Vagina (tissue), 2 donors: ENCODE results near the gene DUOXA2. TPM values are rescaled to one million over a fixed set of nuclear protein-coding genes. Genes with fewer than 3 reads are reported as not detected.

ENCODE experiments used
- DNase-seq, 2 donors: peaks; one replicate each; pipeline ENCODE4 v3.0.0-alpha.2; 2017; ENCODE audit errors: extremely low spot score in 2 of 2
- H3K27ac ChIP-seq: fragments of 200-600 bp; sonication (generic); one replicate; pipeline ENCODE4 v1.5.1; 2019
- H3K27me3 ChIP-seq: fragments of 200-600 bp; sonication (generic); one replicate; pipeline ENCODE4 v1.5.1; 2019
- H3K36me3 ChIP-seq, 2 donors: fragments of 200-600 bp; sonication (generic); one replicate each; pipeline ENCODE4 v1.5.1; 2017 to 2019
- H3K4me1 ChIP-seq: fragments of 200-600 bp; sonication (generic); one replicate; pipeline ENCODE4 v1.5.1; 2019
- H3K4me3 ChIP-seq, 2 donors: fragments of 200-600 bp; sonication (generic); 1 replicate in 1 of 2; 2 replicates in 1 of 2; pipeline ENCODE4 v1.5.1; 2016 to 2019
- H3K9me3 ChIP-seq: fragments of 200-600 bp; sonication (generic); one replicate; pipeline ENCODE4 v1.5.1; 2019
- POLR2A ChIP-seq, 2 donors: fragments of 450-650 bp; IDR thresholded peaks; one replicate each; pipeline ENCODE4 v1.6.1; 2017; ENCODE audit warnings: antibody characterized with exemption in 2 of 2, mild to moderate bottlenecking in 2 of 2, moderate library complexity in 2 of 2
- POLR2AphosphoS5 ChIP-seq, 2 donors: sonication (generic); formaldehyde crosslinking; IDR thresholded peaks; one replicate each; pipeline ENCODE4 v1.9.0; 2017; ENCODE audit warnings: antibody characterized with exemption in 2 of 2, mild to moderate bottlenecking in 2 of 2, low read depth in 1 of 2; ENCODE audit not compliant: insufficient read depth in 1 of 2
- intact Hi-C: fragments of 100-400 bp; cut with DNase I; formaldehyde crosslinking; loops from one replicate; pipeline ENCODE4 v1.15.1; 2023
- total RNA-seq: library from RNA; depleted of rRNA; stranded (reverse); fragments of >200 nt; gene quantifications from one replicate; pipeline ENCODE4 v1.2.3, GENCODE V29; 2016
- TF ChIP-seq, protein P1 (sequence below), 3 experiments: fragments of 450-650 bp in 2 of 3; fragments of 200-600 bp in 1 of 3; sonication (generic) in 1 of 3; IDR thresholded peaks; one replicate each; pipeline ENCODE4 v1.5.1; 2017 to 2019; ENCODE audit warnings: antibody characterized with exemption in 3 of 3, mild to moderate bottlenecking in 2 of 3, moderate library complexity in 2 of 3

DUOXA2 gene
- total RNA-seq, 1 donor from 2014 or later, result 1.5 TPM

DNA sequence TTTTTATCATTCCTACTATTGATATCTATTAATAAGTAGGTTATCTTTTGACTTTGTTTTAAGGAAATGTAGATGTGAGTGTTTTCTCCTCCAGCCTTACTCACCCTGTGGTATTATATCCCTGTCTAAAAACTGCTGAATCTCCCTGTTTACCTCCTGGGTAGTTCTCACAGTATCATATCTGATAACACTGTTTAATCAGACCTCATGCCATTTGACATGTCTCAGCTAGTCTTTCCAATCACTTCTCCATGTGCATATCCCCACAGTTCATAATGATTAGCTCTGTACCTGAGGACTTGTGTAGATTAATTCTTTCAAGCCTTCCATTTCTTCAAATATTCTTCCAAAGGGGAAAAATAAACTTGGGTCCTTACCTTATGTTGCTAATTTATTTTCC lies 30.9 kb upstream of the DUOXA2 start:
- H3K27ac ChIP-seq, result no peak overlapping the region
- TF ChIP-seq POLR2A (IDR thresholded peaks at IDR 0.05), result no peak
- TF ChIP-seq, protein P1, sequence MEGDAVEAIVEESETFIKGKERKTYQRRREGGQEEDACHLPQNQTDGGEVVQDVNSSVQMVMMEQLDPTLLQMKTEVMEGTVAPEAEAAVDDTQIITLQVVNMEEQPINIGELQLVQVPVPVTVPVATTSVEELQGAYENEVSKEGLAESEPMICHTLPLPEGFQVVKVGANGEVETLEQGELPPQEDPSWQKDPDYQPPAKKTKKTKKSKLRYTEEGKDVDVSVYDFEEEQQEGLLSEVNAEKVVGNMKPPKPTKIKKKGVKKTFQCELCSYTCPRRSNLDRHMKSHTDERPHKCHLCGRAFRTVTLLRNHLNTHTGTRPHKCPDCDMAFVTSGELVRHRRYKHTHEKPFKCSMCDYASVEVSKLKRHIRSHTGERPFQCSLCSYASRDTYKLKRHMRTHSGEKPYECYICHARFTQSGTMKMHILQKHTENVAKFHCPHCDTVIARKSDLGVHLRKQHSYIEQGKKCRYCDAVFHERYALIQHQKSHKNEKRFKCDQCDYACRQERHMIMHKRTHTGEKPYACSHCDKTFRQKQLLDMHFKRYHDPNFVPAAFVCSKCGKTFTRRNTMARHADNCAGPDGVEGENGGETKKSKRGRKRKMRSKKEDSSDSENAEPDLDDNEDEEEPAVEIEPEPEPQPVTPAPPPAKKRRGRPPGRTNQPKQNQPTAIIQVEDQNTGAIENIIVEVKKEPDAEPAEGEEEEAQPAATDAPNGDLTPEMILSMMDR (IDR thresholded peaks at IDR 0.05), result no peak
- no peak for TF ChIP-seq POLR2AphosphoS5 (IDR thresholded peaks at IDR 0.05; ENCODE audit: insufficient read depth in 1 of 2, low read depth in 1 of 2)
- no peak overlapping the region for H3K4me3 ChIP-seq
- no peaks in the 10 kb centered on the region for H3K27me3 ChIP-seq
- no peak for DNase-seq
- H3K4me1 ChIP-seq, result no peaks in the 10 kb centered on the region
- H3K9me3 ChIP-seq, result no peaks in the 10 kb centered on the region
- no peaks in the 10 kb centered on the region for H3K36me3 ChIP-seq
- intact Hi-C loops, result no loop called here

DNA sequence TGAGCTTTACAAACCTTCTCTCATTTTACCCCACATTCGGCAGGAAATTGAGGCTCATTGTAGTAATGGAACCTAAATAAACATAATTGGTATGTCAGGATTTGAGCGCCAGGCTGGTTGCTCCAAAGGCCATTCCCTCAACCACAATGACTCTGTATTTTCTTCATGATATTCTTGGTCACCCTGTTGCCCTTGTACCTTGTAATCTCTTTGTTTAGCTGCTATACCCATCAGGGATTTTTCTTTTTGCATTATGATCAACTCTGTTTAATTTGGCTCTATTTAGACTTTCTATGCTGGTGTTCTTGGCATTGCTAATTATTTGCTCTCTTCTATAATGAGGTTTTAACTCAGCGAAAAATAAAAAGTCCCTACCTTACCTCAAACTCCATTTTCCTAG lies 30.0 kb upstream of the DUOXA2 start:
- intact Hi-C loops, result no loop called here
- no peaks in the 10 kb centered on the region for H3K9me3 ChIP-seq
- no peak for TF ChIP-seq POLR2AphosphoS5 (IDR thresholded peaks at IDR 0.05; ENCODE audit: insufficient read depth in 1 of 2, low read depth in 1 of 2)
- TF ChIP-seq, protein P1 (IDR thresholded peaks at IDR 0.05), result no peak
- TF ChIP-seq POLR2A (IDR thresholded peaks at IDR 0.05), result no peak
- H3K27me3 ChIP-seq, result no peaks in the 10 kb centered on the region
- no peak overlapping the region for H3K27ac ChIP-seq
- H3K36me3 ChIP-seq, result no peaks in the 10 kb centered on the region
- no peaks in the 10 kb centered on the region for H3K4me1 ChIP-seq
- no peak for DNase-seq
- no peak overlapping the region for H3K4me3 ChIP-seq

DNA sequence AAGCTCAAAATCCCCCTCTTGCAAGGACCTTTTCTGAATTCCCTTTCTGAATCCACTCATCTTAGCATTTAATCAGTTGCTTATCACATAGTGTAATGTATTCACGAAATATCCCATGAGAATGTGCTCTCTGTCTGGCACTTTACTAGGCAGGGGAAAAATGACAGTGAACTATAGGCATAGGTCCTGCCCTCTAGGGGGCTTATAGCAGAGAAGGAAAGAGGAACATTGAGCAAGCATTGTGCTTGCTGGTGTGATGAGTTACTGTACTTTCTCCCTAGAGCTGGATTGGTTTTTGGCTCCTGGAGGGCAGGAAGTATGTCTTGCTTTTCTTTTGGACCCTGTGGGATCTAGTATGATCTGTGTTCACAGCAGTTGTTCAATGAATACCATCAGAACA lies 26.6 kb upstream of the DUOXA2 start:
- Histone ChIP-seq H3K4me3 (no peak overlapping the region), H3K27me3 (no peaks in the 10 kb centered on the region), H3K9me3 (no peaks in the 10 kb centered on the region), H3K36me3 (no peaks in the 10 kb centered on the region), H3K27ac (no peak overlapping the region), H3K4me1 (no peaks in the 10 kb centered on the region)
- TF ChIP-seq, protein P1 (IDR thresholded peaks at IDR 0.05), result no peak
- TF ChIP-seq POLR2A (IDR thresholded peaks at IDR 0.05) (no peak), POLR2AphosphoS5 (IDR thresholded peaks at IDR 0.05; ENCODE audit: insufficient read depth in 1 of 2, low read depth in 1 of 2) (no peak)
- intact Hi-C loops, result no loop called here
- DNase-seq, result no peak

DNA sequence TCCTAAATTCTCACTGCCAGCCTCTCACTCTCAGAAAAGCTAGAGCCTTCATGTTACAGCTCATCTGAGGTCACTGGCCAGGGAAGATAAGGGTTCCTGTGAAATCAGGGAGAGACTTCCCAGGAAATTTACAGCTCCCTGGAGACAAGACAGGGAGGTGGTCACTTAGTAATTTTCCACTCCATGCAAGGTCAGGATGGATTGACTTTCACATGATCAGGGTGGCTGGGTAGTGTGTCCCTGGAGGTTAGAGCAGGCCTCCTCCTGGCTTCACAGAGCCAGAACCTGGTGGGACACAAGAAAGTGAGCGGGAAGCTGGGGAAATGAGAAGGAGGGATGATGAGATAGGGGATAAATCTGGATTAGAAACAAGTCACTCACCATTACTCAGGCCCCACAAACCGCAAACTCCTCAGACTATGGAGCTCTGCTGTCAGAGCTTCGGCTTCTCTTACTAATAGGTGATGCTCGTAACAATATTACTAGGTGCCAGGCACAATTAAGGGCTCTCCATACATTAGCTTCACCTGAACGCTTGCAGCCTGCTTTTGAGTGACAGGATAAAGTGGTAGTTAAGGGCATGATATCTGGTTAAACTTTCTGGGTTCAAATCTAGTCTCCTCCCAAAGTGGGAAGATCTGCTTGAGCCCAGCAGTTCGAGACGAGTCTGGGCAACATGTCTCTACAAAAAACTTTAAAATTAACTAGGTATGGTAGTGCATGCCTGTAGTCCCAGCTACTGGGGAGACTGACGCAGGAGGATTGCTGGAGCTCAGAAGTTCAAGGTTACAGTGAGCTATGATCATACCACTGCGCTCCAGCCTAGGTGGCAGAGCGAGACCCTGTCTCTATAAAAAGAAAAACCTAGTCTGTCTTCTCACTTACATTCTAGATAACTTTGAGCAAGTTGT lies 25.1 kb upstream of the DUOXA2 start:
- no peaks in the 10 kb centered on the region for H3K27me3 ChIP-seq
- no peaks in the 10 kb centered on the region for H3K4me1 ChIP-seq
- H3K36me3 ChIP-seq, result no peaks in the 10 kb centered on the region
- DNase-seq, result no peak
- intact Hi-C loops, result no loop called here
- no peak overlapping the region for H3K4me3 ChIP-seq
- TF ChIP-seq POLR2AphosphoS5 (IDR thresholded peaks at IDR 0.05; ENCODE audit: insufficient read depth in 1 of 2, low read depth in 1 of 2) (no peak), POLR2A (IDR thresholded peaks at IDR 0.05) (no peak)
- TF ChIP-seq, protein P1 (IDR thresholded peaks at IDR 0.05), result no peak
- H3K27ac ChIP-seq, result no peak overlapping the region
- no peaks in the 10 kb centered on the region for H3K9me3 ChIP-seq

DNA sequence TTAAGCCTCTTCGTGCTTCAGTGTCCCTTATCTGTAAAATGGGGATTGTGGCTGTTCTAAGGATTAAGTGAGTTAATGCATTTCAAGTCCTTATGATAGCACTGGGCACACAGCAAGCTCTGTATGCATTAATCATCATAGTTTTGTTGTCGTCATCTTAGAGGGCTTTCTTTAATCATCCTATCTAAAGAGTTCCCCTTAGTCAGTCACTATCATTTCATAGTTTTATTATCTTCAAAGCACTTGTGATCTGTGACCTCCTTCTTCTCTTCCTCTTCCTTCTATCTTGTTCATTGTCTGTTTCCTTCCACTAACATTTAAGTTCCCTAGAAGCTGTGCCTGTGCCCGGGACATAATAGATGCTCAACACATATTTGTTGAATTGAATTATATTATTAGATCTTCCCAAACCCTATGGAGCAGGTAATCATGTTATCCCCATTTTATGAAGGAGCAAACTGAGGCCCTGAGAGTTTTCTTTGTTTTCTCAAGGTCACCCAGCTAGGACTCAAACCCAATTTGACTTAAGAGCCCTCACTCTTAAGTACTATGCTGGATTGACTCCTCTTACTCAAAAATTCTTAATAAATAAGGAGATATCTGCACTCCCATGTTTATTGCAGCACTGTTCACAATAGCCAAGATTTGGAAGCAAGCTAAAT lies 24.3 kb upstream of the DUOXA2 start:
- H3K27ac ChIP-seq, result no peak overlapping the region
- no peaks in the 10 kb centered on the region for H3K27me3 ChIP-seq
- TF ChIP-seq POLR2A (IDR thresholded peaks at IDR 0.05), result no peak
- no peak for TF ChIP-seq POLR2AphosphoS5 (IDR thresholded peaks at IDR 0.05; ENCODE audit: insufficient read depth in 1 of 2, low read depth in 1 of 2)
- TF ChIP-seq, protein P1 (IDR thresholded peaks at IDR 0.05), result no peak
- no peaks in the 10 kb centered on the region for H3K36me3 ChIP-seq
- H3K9me3 ChIP-seq, result no peaks in the 10 kb centered on the region
- DNase-seq, result no peak
- no peak overlapping the region for H3K4me3 ChIP-seq
- no peaks in the 10 kb centered on the region for H3K4me1 ChIP-seq
- intact Hi-C loops, result no loop called here
